GM12892 (cell line): Measurements from ENCODE around the gene IL1F10.

Source experiments
- POLR2A ChIP-seq: IDR thresholded peaks from 2 replicates; pipeline ENCODE4 v1.6.1; 2011; ENCODE audit warnings: low read depth, low read length, control low read depth
- POLR2AphosphoS5 ChIP-seq: IDR thresholded peaks from 2 replicates; pipeline ENCODE4 v1.6.1; 2011; ENCODE audit warnings: low read depth, low read length, control low read depth
- TAF1 ChIP-seq: IDR thresholded peaks from 2 replicates; pipeline ENCODE4 v1.6.1; 2011; ENCODE audit warnings: low read depth, mild to moderate bottlenecking, control low read depth, low read length, borderline replicate concordance

DNA sequence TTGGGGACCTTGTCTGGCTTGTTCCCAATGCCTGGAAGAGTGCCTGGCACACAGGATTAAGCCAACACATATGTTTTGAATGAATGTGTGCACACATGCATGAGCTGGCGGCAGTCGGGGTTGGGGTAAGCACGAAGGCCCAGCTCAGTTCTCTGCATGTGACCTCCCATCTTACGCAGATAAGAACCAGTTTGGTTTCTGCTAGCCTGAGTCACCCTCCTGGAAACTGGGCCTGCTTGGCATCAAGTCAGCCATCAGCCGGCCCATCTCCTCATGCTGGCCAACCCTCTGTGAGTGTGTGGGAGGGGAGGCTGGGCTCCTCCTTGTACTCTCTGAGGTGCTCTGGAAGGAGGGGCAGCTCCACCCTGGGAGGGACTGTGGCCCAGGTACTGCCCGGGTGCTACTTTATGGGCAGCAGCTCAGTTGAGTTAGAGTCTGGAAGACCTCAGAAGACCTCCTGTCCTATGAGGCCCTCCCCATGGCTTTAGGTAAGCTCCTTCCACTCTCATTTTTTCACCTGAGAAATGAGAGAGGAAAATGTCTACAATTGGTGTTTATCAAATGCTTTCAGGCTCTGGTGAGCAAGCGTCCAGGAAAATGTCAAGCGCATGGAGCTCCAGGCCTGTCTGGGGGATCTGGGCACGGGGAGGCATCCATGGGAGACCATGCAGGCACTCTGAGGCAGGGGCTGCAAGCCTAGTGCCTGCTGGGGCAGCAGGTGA, 49.9 kb downstream of the IL1F10 start:
- TF ChIP-seq POLR2A: no peak
- no peak for TF ChIP-seq TAF1
- no peak for TF ChIP-seq POLR2AphosphoS5
